GM18873 (cell line): ENCODE data around the gene MYL12A.
"Not testable (repeated sequence)": the region's sequence is repeated elsewhere in the genome, so short reads cannot be mapped to it uniquely, and the experiment has no call there.

Experiments used
- ATAC-seq: cut with Tn5 transposase; IDR thresholded peaks from one replicate; pipeline ENCODE4 v1.9.1; 2021; ENCODE audit warnings: mild to moderate bottlenecking, moderate library complexity, moderate number of reproducible peaks; ENCODE audit not compliant: unreplicated experiment, low FRiP score

Gene MYL12A

DNA sequence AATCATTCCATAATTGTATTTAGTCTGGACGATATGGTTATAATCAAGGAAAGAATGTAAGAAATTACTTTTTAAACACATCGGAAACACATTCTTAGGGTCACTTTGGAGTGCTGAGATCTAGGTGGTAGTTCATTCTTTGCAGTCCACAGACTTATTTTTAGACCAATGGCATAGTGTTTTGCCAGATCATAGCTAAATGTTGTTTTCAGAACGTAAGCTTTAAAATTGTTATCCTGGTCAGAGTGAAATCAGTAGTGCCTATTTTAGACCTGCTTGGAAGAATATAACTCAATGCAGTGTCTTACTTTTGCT, 4.3 kb downstream of the MYL12A start:
- no peak for ATAC-seq

DNA sequence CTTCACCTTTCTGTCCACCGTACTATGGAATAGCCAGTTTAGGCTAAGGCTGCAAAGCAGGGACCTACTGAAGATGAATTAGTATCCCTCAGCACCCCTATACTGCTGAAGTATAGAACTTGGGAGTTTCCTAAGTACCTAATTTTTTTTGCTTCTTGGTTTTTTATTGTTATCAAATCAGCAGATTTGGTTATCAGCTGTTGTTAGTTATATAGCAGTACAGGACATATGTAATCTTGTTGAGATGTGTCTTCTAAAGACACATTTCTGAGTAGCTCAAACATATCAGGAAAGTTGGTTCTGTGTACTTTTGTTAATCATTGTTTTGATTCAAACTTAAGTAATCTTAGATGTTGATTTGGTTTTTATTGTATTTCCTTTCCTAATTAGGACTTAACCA, 5.2 kb downstream of the MYL12A start:
- no peak for ATAC-seq

GRCh38 chr18:3254725-3255124, 7.1 kb downstream of the MYL12A start:
- ATAC-seq = no peak

DNA sequence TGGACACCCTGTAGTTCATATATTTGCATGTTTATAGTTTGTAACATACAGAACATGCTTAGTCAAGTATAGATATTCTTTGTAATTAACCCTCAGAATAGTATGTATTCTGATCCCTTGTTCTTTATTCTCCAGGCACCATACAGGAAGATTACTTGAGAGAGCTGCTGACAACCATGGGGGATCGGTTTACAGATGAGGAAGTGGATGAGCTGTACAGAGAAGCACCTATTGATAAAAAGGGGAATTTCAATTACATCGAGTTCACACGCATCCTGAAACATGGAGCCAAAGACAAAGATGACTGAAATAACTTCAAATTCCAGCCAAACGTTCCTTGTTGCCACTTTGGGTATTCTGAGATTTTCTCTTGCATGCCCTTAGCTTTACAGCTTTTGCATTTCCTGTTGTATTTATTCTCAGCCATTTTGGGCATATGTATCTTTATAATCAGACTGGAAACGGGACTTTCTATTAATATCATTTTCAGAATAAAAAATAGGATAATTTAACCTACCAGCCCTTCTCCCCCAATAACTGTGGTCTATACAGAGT, 8.1 kb downstream of the MYL12A start:
- ATAC-seq = no peak

GRCh38 chr18:3256693-3257626, 9.4 kb downstream of the MYL12A start:
- ATAC-seq = no peak

DNA sequence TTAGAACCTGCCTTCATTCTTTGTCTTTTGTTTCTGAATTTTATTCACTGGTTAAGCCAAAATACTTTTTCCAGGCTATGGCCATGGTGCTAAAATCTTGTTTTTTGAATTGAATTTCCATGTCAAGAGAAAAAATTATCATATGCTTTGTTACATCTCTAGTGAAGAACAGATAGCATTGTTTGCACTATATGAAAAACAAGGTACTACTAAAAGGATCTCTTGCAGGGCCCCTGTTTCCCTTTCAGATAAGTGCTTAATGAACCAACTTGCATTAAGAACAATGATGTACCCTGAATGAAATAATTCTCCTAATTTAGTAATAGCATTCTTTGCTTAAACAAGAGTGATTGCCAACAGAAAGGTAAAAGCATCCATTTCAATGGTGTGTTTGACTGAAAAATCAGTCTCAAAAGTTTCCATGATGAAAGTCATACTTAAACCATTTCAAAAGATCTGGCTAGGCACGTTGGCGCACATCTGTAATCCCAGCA, 10.1 kb downstream of the MYL12A start:
- ATAC-seq = no peak

- ATAC-seq = no peak
Observed at GRCh38 chr18:3260995-3261372, 13.4 kb downstream of the MYL12A start.

- peak; percentile 72 for ATAC-seq
Observed at GRCh38 chr18:3261373-3262233, 14.0 kb downstream of the MYL12A start, which contains the start of gene MYL12B. TSS of gene MYL12B (plus strand) at chr18:3262133. CDS start at chr18:3272899, 10,766 bp downstream.

DNA sequence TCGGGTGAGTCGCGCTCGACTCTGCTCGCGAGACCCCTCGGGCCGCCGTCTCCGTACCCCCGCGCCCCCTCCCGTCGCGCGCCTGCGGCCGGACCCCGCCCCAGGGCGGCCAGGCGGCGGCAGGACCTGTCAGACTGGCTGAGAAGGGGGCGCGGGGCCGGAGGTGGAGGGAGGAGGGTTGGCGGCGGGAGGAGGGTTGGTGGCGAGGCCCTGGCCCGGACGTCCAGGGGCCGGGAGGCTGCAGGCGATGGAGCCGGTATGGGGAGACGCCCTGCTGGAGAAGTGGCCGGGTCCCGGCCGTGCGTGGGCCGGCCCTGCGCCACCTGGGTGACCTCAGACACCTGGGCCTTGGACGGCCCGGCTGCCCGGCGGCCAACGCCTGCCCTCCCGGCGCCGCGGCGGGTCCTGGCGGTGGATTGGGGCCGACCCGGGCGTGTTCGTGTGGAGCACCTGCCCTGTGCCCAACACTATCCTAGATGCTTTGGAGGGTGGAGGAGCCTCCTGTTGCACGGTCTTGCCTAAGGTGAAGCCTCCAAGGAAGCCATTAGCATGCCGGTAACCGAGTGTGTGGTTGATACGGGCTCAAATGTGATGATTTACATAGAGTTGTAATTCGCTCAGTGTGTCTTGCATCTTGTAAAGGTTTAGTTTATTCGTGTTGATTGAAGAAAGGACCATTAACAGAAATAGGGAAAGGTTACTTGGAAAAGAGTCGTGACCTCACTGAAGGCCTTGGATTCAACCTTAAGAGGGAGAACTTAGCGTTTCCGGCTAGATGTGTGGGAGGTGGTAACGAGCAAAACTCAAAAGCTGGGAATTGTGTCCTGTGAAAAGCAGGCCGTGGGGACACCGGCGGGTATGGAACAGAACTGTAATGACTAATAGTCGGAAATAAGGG, 14.9 kb downstream of the MYL12A start:
- peak; percentile 25 for ATAC-seq

DNA sequence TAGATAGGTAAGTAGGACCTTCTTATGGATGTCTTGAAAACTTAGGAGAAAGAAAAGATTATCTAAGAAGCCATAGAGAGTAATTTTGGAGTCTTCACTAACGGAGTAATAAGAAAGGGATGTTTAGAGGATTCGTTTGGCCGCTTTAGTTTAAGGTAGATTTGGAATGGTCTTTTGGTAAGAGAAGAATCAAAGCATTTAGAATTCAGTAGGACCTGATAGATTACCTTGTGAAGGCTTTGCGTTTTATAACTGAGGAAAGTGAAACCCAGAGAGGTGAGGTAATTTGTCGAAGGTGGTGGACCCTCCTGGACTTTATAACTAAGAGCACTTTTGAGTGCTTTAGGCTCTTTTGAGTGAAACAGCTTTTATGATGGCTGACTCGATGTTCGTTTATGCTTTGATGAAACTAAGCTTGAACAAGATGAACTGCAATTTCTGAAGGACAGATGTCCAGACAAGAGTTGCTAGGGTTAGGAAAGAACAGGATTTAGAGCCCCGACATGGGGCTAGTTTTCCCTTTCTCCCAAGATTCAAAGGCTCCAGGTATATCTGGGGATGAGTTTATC, 15.6 kb downstream of the MYL12A start:
- ATAC-seq = no peak

GRCh38 chr18:3264362-3264761, 16.8 kb downstream of the MYL12A start:
- no peak for ATAC-seq

GRCh38 chr18:3265564-3266033, 18.0 kb downstream of the MYL12A start:
- ATAC-seq = no peak

DNA sequence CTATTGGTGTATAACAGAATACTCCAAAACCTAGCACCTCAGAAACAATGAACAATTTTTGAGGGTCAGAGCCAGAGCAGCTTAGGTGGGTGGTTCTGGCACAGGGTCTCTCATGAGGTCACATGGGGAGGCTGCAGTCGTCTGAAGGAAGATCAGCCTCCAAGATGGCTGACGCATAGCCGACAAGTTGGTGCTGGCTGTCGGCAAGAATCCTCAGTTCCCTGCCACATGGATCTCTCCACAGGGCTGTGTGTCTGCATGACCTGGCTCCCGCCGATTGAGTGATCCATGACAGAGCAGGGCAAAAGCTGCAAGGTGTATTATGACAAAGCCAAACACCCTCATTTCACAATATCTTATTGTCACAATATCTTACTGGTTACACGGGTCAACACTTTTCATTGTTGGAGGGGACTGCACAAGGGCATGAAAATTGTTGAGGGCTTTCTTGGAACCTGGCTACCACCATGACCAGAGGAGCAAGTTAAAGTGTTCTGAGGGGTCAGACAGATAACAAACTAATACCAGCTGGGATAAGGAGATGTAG, 18.5 kb downstream of the MYL12A start:
- no peak for ATAC-seq

- ATAC-seq = no peak
Observed at GRCh38 chr18:3268306-3268705, 20.7 kb downstream of the MYL12A start.

DNA sequence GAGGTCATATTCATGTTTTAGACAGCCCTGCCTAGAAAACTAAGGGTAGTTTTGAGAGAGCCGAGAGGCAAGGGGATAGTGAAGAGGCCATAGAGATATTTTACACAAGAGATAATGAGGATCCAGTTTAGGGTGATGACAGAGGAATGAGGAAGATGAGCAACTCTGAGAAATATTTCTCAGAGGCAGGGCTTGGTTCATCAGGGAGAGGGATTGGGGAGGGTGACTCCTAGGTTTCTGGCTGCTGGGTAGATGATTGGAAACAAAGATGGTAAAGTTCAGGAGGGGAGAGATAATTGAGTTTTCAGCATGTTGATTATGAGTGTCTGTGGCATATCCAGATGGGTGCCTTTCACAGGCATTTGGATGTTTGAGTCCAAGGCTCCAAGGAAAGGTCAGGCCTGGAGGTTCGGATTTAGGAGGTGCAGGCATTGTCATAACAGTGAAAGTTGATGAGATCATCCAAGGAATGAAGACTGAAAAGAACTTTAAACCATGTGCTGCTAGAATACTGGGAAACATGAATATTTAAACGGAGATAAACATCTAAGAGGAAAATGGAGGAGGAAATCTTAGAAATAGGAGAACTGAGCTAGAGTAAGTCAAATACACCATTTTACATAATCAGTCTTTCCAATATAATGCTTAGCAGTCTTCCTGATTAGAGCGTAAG, 21.8 kb downstream of the MYL12A start:
- no peak for ATAC-seq

DNA sequence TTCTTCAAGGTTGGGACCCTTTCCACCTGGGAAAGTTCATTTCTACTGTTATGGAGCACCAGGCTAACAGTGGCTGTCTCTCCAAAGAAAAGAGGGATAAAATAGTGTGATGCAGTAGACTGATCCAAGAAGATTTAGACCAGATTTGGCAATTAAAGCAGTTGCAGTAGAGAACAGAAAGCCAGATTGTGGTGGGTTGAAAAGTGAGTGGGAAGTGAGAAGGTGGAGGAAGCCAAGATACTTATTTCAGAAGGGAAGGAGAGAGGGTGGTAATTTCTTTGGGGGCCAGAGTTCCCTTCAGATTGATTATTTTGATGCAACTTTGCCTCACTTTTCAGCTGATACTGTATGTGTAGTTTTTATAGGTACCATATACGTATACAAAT, 22.3 kb downstream of the MYL12A start:
- no peak for ATAC-seq

- ATAC-seq = no peak
Observed at GRCh38 chr18:3273042-3273441, 25.4 kb downstream of the MYL12A start.

DNA sequence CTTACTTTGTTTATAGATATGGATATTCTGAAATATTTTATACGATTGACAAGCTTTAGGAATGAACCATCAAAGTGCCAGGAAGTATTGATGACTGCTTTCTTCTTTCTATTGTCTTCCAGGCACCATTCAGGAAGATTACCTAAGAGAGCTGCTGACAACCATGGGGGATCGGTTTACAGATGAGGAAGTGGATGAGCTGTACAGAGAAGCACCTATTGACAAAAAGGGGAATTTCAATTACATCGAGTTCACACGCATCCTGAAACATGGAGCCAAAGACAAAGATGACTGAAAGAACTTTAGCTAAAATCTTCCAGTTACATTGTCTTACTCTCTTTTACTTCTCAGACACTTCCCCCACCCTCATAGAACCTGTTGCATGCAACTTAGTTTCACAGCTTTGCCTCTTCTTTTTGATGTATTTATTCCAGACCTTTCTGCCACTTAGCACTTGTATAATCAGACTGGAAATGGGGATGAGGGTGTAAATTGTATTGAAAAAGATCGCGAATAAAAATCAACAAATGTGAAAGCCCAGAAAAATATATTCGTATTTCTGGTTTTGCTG, 30.1 kb downstream of the MYL12A start:
- not testable (repeated sequence) for ATAC-seq
